Measurements from ENCODE around the gene ZNF683.

ZNF683 gene

DNA sequence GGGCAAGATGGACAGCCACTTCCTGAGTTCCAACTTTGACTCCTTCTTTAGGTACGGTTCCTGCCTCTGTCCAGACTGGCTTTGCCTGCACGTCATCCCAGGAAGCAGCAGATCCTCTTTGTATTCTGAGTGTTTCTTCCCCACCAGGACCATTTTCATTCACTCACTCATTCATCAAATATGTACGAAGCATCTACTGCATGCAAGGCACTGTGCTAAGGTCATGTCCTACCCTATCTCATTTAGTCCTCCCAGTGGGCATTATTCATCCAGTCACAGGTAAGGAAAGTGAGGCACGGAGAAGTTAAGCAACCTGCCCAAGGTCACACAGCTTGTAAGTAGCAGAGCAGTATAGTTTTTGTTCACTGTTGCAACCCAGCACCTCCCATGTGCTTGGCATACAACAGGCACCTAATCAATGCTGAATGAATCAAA is 32.5 kb downstream of the ZNF683 start:
- Histone ChIP-seq H3K27me3 (replicated peaks) (no peaks in the 10 kb centered on the region), H3K27ac (no peak overlapping the region), H3K36me3 (replicated peaks) (no peaks in the 10 kb centered on the region), H3K4me3 (ENCODE audit: low read depth, low read length) (no peak overlapping the region)
- DNase-seq, result no peak
- TF ChIP-seq, protein P1, sequence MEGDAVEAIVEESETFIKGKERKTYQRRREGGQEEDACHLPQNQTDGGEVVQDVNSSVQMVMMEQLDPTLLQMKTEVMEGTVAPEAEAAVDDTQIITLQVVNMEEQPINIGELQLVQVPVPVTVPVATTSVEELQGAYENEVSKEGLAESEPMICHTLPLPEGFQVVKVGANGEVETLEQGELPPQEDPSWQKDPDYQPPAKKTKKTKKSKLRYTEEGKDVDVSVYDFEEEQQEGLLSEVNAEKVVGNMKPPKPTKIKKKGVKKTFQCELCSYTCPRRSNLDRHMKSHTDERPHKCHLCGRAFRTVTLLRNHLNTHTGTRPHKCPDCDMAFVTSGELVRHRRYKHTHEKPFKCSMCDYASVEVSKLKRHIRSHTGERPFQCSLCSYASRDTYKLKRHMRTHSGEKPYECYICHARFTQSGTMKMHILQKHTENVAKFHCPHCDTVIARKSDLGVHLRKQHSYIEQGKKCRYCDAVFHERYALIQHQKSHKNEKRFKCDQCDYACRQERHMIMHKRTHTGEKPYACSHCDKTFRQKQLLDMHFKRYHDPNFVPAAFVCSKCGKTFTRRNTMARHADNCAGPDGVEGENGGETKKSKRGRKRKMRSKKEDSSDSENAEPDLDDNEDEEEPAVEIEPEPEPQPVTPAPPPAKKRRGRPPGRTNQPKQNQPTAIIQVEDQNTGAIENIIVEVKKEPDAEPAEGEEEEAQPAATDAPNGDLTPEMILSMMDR (IDR thresholded peaks at IDR 0.05; ENCODE audit: low read depth, low read length, missing control alignments), result no peak
- in situ Hi-C loops (cut with HindIII; ENCODE audit: low pct_ligation_motif_present, low sequenced_read_pairs), result no loop called here

GRCh38 chr1:26338670-26339069 is 33.9 kb downstream of the ZNF683 start:
- DNase-seq, result no peak
- no peak overlapping the region for H3K27ac ChIP-seq
- H3K4me3 ChIP-seq (ENCODE audit: low read depth, low read length), result no peak overlapping the region
- TF ChIP-seq, protein P1 (IDR thresholded peaks at IDR 0.05; ENCODE audit: low read depth, low read length, missing control alignments), result no peak
- in situ Hi-C loops (cut with HindIII; ENCODE audit: low pct_ligation_motif_present, low sequenced_read_pairs), result no loop called here
- no peaks in the 10 kb centered on the region for H3K36me3 ChIP-seq (replicated peaks)
- H3K27me3 ChIP-seq (replicated peaks), result no peaks in the 10 kb centered on the region

GRCh38 chr1:26337625-26338024 is 34.9 kb downstream of the ZNF683 start:
- TF ChIP-seq, protein P1 (IDR thresholded peaks at IDR 0.05; ENCODE audit: low read depth, low read length, missing control alignments), result no peak
- no peak for DNase-seq
- Histone ChIP-seq H3K4me3 (ENCODE audit: low read depth, low read length) (no peak overlapping the region), H3K27me3 (replicated peaks) (no peaks in the 10 kb centered on the region), H3K36me3 (replicated peaks) (no peaks in the 10 kb centered on the region), H3K27ac (no peak overlapping the region)
- in situ Hi-C loops (cut with HindIII; ENCODE audit: low pct_ligation_motif_present, low sequenced_read_pairs), result no loop called here

GRCh38 chr1:26337206-26337535 is 35.4 kb downstream of the ZNF683 start:
- in situ Hi-C loops (cut with HindIII; ENCODE audit: low pct_ligation_motif_present, low sequenced_read_pairs), result no loop called here
- TF ChIP-seq, protein P1 (IDR thresholded peaks at IDR 0.05; ENCODE audit: low read depth, low read length, missing control alignments), result no peak
- no peak overlapping the region for H3K27ac ChIP-seq
- no peak overlapping the region for H3K4me3 ChIP-seq (ENCODE audit: low read depth, low read length)
- H3K27me3 ChIP-seq (replicated peaks), result no peaks in the 10 kb centered on the region
- no peaks in the 10 kb centered on the region for H3K36me3 ChIP-seq (replicated peaks)
- no peak for DNase-seq

DNA sequence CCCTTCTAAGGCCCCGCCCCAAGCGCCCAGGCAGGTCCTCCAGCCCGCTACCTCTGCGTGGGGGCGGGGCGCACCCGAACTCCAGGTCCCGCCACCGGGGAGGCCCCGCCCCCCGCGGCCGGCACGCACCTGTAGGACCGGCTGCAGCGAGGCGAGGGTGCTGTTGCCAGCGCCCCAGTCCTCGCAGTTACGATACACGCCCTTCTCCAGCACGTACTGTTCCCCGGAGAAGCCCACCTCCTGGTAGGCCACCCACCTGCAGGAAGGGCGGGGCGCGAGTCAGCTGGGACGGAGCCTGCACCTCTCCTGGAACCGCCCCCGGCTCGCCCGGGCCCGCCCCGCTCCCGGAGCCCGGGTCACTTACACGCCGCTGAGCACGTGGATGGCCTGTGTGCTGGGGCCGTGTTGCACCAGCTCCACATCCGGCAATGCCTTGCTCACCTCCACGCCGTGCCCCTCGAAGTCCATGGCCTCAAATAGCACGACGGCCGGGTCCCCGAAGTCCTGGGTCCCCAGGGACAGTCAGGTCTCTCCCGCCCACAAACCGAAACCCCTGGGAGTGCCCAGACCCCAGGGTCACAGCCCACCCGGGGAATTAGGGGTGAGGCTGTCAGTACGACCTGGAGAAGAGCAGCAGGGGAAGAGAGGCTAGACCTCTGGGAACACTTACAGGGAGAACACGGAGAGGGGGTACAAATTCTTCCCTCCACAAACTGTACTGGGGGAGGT is 35.9 kb downstream of the ZNF683 start:
- H3K4me3 ChIP-seq (ENCODE audit: low read depth, low read length), result peak overlapping the region; percentile 63
- no peaks in the 10 kb centered on the region for H3K27me3 ChIP-seq (replicated peaks)
- TF ChIP-seq, protein P1 (IDR thresholded peaks at IDR 0.05; ENCODE audit: low read depth, low read length, missing control alignments), result no peak
- in situ Hi-C loops (cut with HindIII; ENCODE audit: low pct_ligation_motif_present, low sequenced_read_pairs), result no loop called here
- DNase-seq, result no peak
- no peak overlapping the region for H3K27ac ChIP-seq
- no peaks in the 10 kb centered on the region for H3K36me3 ChIP-seq (replicated peaks)

Measured in brain microvascular endothelial cell (primary cell).